ENCODE data around the gene MEG3.

GRCh38 chr14:100872259-100873095 is 46.6 kb downstream of the MEG3 start:
- TF ChIP-seq CTCF (conservative IDR thresholded peaks at IDR 0.05; ENCODE audit: low read length) (no peak), EZH2phosphoT487 (IDR thresholded peaks at IDR 0.05; ENCODE audit: borderline replicate concordance) (no peak)

Measured in Loucy (cell line).